Type B pancreatic cell (in vitro differentiated cells): ENCODE measurements around the gene FOXN3. TPM values are rescaled to one million over a fixed set of nuclear protein-coding genes. Genes with fewer than 3 reads are reported as not detected.

Experiments used
- DNase-seq: peaks from one replicate; pipeline ENCODE4 v3.0.0; 2021; ENCODE audit warnings: mixed read lengths; ENCODE audit not compliant: unreplicated experiment; ENCODE audit errors: extremely low spot score
- H3K27ac Mint-ChIP-seq: 2 replicates; pipeline ENCODE4 v1.8.0; 2021; ENCODE audit warnings: mild to moderate bottlenecking, mixed read lengths
- H3K27me3 Mint-ChIP-seq: 2 replicates; pipeline ENCODE4 v1.8.0; 2021; ENCODE audit warnings: mixed read lengths
- H3K36me3 Mint-ChIP-seq: 2 replicates; pipeline ENCODE4 v1.8.0; 2021; ENCODE audit warnings: mixed read lengths
- H3K4me1 Mint-ChIP-seq: one replicate; pipeline ENCODE4 v1.8.0; 2021; ENCODE audit warnings: mixed read lengths; ENCODE audit not compliant: unreplicated experiment
- H3K4me3 Mint-ChIP-seq: 2 replicates; pipeline ENCODE4 v1.8.0; 2021; ENCODE audit warnings: mild to moderate bottlenecking, mixed read lengths
- H3K9me3 Mint-ChIP-seq: 2 replicates; pipeline ENCODE4 v1.8.0; 2021; ENCODE audit warnings: mixed read lengths
- total RNA-seq: library from RNA; stranded (reverse); gene quantifications from 2 replicates; pipeline ENCODE4 v1.2.1, GENCODE V29; 2021; ENCODE audit warnings: low replicate concordance
- TF ChIP-seq, protein P1 (sequence below): fragments of 200-600 bp; sonication (generic); conservative IDR thresholded peaks from 2 replicates; pipeline ENCODE4 v1.5.0; 2021; ENCODE audit warnings: antibody characterized with exemption, mild to moderate bottlenecking

FOXN3 gene
- total RNA-seq, 1 donor from 2014 or later = 73.5 TPM

DNA sequence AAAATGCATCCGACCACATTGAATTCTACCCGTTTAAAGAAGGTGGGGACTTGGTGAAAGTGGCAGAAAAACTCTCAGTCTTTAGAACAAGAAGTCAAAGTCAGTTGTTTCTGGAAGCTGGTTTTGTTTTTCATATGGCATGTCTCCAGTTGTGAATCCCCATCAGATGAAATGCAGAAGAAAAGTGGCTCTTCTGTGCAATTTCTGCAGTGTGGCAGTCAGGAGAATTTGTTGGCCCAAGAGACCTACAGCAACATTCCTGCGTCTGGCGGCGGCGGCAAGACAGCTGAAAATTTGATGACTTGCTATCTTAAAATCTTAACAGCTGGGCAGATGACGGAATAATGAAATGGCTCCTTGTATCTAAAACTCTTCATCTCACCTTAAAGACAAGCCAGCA lies 201.5 kb downstream of the FOXN3 start:
- H3K9me3 Mint-ChIP-seq = no peaks in the 10 kb centered on the region
- H3K27ac Mint-ChIP-seq = peak overlapping the region; percentile 83

DNA sequence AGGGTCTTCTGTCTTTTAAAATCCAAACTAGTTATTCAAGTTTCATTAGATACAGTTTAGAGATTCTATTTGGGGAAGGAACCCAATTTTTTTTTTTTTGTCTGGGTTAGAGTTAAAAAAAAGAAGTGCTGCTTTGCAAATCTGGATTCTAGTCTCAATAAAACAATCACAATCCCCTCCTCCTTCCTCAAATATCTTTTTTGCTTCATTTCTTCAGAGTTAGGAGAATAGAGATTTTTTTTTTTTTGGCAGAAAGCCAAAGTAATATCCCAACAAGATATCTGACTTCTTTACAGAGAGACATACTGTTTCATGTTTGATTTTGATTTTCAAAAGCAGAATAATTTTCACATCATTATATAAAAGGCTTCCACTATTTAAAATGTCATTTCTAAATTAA lies 201.9 kb downstream of the FOXN3 start:
- peak overlapping the region; percentile 58 for H3K4me3 Mint-ChIP-seq
- H3K27ac Mint-ChIP-seq = peak overlapping the region; percentile 83
- H3K9me3 Mint-ChIP-seq = peaks cover 3% of the 10 kb centered on the region
- H3K27me3 Mint-ChIP-seq = no peaks in the 10 kb centered on the region
- H3K4me1 Mint-ChIP-seq = peaks cover 36% of the 10 kb centered on the region
- peaks cover 12% of the 10 kb centered on the region for H3K36me3 Mint-ChIP-seq
- no peak for DNase-seq
- TF ChIP-seq, protein P1, sequence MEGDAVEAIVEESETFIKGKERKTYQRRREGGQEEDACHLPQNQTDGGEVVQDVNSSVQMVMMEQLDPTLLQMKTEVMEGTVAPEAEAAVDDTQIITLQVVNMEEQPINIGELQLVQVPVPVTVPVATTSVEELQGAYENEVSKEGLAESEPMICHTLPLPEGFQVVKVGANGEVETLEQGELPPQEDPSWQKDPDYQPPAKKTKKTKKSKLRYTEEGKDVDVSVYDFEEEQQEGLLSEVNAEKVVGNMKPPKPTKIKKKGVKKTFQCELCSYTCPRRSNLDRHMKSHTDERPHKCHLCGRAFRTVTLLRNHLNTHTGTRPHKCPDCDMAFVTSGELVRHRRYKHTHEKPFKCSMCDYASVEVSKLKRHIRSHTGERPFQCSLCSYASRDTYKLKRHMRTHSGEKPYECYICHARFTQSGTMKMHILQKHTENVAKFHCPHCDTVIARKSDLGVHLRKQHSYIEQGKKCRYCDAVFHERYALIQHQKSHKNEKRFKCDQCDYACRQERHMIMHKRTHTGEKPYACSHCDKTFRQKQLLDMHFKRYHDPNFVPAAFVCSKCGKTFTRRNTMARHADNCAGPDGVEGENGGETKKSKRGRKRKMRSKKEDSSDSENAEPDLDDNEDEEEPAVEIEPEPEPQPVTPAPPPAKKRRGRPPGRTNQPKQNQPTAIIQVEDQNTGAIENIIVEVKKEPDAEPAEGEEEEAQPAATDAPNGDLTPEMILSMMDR = no peak

More for the DNA sequence above, 201.5 kb downstream of the FOXN3 start:
- Mint-ChIP-seq H3K27me3 (no peaks in the 10 kb centered on the region), H3K4me3 (peak overlapping the region; percentile 58), H3K36me3 (peaks cover 10% of the 10 kb centered on the region), H3K4me1 (peaks cover 39% of the 10 kb centered on the region)
- no peak for DNase-seq
- TF ChIP-seq, protein P1 = no peak

DNA sequence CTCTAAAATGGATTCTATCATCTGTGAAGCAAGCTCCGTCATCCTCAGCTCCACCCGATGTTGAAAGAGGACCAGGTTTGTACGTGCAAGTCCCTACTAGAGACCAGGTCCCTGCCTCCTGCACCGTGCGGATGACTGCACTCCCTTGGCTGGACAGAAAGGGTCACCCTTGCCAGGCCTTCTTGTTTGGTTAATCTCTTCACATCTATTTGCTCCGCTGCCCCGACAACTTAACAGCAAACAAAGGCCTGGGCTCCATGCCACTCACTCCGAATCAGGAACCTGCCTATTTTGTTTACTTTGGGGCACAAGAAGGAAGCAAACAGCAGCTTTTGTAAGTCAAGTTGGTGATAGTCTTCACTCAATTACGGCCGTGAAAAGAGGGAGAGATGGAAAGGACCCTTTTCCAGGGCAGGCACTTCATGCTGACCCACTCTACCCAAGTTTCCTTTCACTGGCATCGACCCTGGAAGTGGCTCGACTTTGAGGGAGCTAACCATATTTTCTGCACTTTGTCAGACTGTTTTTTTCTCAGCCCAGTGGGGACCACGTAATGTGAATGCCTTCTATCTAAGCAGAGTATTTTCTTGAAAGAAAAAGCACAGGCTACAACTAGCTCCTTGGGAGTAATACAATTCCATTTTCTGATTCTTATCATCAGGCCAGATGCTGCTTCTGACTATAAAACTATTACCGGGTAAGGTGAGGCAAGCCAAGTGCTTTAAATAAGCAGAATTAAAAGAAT lies 202.6 kb downstream of the FOXN3 start:
- Mint-ChIP-seq H3K27ac (peak overlapping the region; percentile 83), H3K9me3 (peaks cover 3% of the 10 kb centered on the region), H3K36me3 (peaks cover 13% of the 10 kb centered on the region), H3K4me1 (peaks cover 36% of the 10 kb centered on the region), H3K4me3 (peak overlapping the region; percentile 71), H3K27me3 (no peaks in the 10 kb centered on the region)
- TF ChIP-seq, protein P1 = no peak
- DNase-seq = no peak

DNA sequence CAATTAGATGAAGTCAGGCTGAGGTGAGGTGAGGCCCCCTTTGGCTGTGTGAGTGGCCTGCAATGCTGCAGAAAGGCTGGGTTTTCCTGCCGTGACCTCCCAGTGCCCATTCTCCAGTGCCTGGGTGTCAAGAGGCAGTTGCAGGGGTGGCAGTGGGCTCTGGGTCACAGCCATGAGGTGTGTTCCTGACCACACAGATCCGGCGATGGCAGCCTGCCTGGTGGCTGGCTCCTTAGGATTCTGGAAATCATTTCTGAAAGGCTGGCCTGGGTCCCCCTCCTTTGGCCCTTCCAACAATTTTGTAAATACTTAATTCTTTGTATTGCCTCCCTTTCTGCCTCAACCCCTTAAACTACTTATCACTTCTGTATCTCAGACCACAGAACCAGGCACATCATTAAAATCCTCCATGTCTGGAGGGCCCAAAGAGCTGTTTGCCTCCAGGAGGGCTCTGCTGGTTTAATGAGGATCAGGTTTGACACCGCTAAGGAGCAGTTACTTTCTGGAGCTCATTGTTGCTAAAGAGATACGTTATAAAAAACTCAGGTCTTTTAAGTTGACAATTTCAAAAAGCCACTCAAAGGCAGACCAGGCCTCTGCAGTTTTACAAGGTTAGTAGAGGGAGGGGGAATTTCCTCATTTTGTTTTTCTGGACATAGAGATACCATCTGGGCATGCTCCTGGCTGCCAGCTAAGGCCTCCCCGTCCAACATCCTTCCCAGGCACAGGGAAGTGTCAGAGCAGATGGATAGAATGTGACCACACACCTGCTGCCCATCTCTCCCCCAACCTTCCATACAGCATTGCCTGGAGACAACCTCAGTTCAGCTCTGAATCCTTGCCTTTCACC lies 204.4 kb downstream of the FOXN3 start:
- no peak overlapping the region for H3K27ac Mint-ChIP-seq
- H3K9me3 Mint-ChIP-seq = peaks cover 3% of the 10 kb centered on the region
- H3K4me1 Mint-ChIP-seq = peaks cover 43% of the 10 kb centered on the region
- no peak overlapping the region for H3K4me3 Mint-ChIP-seq
- H3K36me3 Mint-ChIP-seq = peaks cover 13% of the 10 kb centered on the region
- no peak for DNase-seq
- TF ChIP-seq, protein P1 = no peak
- no peaks in the 10 kb centered on the region for H3K27me3 Mint-ChIP-seq

DNA sequence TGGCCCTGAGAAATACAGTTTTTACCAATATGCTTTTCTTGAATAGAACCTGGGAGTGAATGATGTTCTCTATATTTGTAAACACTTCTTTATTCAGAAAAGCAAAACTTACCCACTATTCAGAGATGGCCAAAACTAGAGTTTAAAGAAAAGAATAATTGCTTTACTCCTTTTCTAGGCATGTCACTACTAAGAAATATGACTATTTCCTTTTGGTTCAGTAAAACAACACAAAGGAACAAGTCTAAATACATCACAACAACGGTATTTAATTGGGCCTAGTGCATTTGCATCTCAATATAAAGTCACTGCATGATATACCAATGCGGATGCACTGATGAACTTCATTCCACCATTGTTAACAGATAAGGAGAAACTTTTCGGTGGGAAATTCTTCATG lies 207.5 kb downstream of the FOXN3 start:
- Mint-ChIP-seq H3K4me1 (peaks cover 36% of the 10 kb centered on the region), H3K27me3 (no peaks in the 10 kb centered on the region), H3K9me3 (peaks cover 3% of the 10 kb centered on the region), H3K27ac (no peak overlapping the region), H3K4me3 (no peak overlapping the region), H3K36me3 (peaks cover 18% of the 10 kb centered on the region)
- no peak for DNase-seq
- TF ChIP-seq, protein P1 = no peak
